SKM-1 treated with dmso at 0.1 percent for 144 hours (cell line): ENCODE data around the gene CAMK2B.

Source experiments
- DNase-seq: peaks from one replicate; lab custom pipeline; 2025; ENCODE audit not compliant: unreplicated experiment; lab: John Stamatoyannopoulos, UW

Gene CAMK2B

DNA sequence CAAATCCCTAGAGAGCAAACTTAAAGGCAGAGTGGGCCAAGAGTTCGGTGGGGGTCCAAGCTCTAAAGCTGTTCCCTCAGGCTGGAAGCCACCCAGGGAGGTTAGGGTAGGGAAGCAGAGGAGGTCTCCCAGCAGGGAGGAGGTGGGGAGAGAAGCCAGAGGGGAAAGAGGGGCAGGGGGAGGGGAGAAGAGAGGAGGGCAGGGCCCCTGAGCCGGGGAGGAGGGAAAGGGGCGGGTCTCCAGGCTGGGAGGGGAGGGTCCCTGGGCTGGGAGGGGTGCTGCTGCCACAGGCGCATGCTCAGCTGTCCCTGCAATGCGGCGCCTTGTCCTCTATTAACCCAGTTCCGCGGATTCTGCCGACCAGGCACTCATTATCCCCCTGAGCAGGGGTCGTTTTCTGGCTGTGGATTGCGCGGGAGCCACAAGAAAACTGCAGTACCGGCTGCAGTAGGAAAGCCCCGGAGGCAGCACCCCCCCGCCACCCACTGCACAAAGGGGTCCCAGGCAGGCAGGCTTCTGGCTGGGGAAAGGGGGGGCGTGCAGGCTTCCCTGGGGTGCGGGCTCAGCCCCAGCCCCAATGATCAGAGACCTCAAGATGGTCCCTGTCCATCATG, 49.3 kb downstream of the CAMK2B start:
- DNase-seq, result no peak

DNA sequence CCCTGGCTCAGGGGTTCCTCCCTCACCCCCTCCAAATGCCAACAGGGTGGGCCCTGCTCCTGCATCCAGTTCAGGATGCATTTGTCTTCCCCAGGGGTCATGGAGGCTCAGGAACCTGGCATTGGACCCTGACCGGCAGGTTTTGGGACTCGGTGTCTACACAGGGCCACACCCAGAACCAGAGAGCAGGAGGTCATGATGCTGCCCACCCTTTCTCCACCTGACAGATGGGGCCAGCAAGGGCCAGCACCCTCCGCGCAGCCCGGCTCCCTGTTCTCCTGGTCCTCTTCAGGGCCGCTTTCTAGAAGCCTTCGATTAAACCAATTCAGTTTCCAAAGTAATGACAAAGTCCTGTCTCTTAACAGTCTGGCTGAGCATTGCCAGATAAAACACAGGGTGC, 50.2 kb downstream of the CAMK2B start:
- DNase-seq, result no peak

DNA sequence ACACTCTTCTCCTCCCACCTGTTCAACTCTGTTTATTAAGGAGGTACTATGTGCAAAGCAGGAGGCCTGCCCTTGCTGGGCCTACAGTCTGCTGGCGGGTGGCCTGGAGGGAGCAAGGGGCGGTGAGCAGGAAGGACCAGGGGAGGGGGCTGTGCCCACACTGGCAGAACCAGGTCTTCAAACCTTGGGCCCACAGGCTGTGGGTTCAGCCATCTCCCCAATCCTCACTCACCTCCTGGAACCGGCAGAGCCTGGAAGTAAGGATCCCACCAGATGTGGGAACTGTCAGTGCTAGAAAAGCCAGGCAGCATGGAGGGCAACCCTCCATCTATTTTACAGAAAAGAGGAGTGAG, 50.8 kb downstream of the CAMK2B start:
- DNase-seq, result no peak

DNA sequence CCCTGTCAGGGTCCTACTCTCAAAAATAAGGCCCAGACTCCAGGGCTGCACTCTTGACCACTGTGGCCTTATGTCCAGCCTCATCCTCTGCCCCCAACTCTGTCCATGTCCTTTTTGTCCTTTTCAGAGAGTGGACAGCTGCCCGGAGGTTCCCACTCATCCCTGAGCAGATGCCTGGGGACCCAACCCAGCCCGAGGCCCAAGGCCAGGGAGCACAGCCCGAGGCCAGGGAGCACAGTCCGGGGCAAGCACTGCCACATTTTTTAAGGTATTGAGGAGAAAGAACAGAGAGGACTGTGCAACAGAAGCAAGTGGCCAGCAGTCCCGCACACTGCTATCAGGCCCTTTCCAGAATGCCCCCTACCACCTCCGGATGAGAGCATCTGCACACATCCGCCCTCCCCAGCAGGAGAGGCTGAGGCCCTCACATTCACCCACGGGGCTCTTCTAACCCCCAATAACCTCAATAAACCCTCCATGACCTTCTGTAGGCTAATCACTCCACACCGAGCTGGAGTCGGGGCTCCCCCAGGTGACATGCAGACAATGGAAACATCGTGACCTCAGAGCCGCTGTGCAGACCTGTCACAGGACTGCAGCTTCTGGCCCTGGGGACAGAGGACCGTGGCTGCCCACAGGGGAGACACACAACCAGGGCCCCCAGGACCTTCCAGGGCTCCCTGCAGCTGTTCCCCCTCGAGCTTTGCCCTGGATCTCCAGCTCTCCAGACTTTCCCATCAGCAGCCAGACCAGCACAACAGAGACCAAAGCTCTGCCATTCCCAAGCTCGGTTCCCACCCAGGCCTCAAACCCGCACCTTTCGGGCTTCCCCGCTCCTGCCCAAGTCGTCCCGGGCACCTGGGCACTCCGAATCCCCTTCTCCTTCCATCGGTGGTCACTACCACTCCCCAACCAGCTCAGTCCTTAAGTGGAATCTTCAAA, 51.4 kb downstream of the CAMK2B start:
- DNase-seq, result no peak

DNA sequence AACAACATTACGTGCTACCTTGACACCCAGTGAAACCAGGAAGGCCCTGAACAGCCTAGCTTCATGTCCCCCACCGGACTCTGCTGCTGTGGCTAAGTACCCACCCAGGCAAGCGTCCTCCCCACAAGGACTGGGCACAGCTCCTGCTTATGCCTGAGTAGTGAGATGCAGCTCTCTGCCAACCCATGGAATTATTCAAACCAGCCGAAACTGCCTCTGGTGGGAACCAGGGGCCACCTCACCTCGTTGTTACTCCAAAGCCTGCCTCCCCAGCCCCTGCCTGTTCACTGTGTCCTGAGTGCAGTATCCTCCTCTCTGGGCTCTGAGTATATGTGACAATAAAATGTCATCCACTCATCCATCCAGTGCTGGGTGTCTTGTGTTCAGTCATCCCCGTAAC, 52.4 kb downstream of the CAMK2B start:
- DNase-seq, result no peak

DNA sequence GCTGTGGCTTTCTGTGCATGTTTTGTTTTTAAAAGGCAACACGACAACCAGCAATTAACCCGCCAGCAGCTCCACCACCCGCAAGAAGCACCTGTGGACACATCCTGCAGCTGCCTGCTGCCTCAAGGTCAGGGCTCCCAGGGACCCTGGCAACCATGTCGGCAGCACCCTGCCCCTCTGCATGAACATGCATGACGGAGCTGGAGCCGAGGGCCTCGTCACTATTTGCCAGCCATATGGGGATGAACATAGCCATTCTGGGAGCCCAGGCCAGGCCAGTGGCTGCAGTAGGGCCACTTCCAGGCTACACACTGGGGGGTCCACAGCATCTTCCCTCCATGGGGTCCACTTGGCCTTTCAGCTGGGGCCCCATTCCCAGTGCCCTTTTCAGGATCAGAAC, 52.9 kb downstream of the CAMK2B start:
- DNase-seq, result no peak

DNA sequence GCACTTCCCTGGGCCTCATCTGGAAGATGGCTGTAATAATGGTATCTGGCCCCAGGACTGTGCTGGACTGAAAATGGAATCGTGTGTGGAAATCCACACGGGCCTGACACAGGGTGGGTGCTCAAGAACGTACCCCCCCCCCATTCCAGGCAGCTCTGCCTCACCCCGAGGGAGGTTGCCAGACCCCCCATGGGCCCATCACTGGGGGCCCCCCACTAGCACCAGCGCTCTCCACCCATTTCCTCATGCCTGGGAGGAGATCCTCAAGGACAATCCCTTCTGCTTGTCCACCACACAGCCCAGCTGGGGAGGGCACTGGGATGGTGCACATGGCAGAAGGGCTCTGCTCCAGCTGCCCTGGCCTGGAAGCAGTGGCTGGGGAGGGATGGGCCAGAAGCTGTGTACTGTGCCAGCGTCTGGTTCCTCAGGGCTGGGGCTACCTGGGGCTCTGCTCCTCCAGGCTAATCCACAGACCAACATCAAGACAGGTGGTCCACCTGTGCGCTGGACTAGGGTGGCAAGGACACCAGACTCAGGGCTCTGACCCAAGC, 55.4 kb downstream of the CAMK2B start:
- no peak for DNase-seq

DNA sequence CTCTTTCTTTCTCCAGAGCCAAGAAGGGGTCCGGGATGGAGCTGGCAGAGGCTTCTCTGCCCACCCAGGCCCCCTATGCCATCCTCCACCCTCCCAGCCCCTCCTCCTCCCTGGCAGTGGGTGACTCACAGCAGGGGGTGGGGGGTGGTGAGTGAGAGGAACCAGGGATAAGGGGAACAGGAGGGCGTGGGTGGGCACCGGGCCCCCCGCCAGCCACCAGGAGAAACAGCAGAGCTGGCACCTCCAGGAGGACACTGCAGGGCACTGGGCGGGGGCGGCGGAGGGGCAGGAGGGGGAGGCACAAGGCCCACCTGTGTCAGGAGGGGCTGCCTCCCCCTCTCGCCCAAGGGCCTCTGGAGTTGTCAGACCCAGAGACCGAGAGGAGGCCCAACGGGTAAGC, 56.0 kb downstream of the CAMK2B start:
- no peak for DNase-seq

DNA sequence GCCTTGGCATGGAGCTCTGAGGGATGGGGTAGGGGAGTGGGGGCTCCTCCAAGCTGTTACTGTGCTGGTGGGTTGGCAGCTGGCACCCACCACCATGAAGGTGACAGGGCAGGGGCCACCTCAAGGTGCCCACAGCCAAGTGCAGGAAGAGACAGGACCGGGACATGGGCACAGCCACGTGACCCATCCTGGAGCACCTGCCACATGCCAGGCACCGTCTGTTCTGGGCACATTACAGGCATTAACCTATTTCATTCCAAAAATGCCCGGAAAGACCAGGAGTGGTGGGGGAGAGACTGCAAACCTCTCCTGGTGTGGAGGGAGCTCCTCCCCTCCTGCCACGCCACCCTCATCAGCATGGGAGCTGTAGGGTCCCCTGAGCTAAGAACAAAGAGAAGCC, 56.7 kb downstream of the CAMK2B start:
- DNase-seq, result no peak

DNA sequence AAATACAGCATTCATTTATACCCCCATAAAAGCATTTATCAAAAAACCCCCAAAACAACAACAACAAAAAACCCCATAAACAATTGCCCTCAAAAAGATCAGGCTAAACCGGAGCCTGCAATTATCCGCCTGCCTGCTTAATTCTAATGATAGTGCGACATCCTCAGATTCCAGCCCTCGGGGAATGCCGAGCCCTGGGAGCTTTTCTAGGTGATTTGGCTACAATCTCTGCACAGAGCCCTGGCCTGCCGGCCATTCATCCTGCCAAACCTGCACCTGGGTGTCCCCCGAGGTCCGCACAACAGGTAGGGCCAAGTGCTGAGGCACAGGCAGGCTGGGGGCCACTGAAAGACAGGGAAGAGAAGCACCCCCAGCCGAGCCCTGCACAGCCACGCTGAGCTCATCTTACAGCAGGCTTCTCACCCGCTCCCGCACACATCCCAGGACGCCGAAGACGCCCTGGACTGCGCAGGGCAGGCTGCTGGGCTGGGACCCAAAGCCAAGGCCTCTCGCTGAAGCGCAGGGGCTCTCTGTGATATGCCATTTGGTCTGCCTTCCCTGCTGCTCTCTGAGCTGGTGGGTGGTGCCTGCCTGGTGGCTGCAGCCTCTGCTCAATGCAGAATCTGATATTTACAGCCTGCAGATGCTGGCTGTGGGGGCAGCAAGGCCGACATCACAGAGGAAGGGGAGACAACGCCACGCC, 57.5 kb downstream of the CAMK2B start:
- DNase-seq, result no peak

DNA sequence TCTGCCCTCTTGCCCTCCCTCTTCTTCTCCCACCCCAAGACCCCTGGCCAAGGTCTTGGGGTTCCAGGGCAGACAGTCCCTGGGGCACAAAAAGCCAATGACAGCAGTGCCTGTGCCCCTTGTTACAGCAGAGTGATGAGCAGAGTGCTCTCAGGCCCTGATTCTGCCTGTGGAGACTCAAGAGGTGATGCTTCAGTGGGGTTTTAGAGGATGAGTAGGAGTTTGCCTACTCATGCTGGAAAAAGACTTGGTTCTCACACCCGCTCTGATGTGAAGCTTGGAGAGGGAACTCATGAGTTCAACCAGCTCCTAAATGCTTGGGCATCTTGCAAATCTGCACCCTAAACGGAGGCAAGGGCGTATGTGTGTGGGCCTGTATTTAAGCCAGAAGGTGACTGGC, 58.2 kb downstream of the CAMK2B start:
- DNase-seq, result no peak

DNA sequence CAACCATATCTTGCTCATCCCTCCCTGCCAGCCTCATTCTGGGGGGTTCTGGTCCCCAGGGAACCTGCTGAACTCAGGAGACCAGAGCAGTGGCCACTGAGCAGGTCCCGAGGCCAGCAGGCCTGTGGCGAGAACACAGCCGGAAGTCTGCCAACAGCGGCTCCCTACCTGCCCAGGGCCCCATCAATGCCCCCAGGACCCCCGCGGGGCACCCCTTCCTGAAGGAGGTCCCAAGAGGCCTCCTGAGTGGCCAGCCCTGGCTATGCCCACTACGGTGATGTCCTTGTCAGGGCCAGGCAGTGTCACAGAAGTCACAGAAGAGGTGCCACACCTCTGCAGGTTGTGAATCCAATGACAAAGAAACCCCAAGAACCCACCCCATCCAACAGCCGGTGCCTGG, 58.9 kb downstream of the CAMK2B start:
- no peak for DNase-seq

DNA sequence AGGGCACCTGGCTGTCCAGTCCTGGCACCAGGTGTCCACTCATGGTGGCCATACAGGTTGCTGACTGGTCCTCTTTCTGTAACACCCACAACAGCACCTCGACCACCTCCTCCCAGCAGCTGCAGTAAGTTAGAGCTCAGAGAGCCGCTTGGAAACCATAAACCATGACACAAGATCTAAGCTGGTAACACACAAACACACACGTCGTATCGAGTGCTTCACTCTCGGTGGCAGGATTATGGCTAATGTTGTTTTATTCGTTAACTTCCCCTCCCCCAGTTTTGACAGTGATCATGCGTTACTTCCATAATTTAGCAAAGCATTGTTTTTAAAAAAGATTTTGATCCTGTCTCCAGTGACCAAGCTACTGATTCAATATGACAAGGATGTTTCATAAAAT, 59.7 kb downstream of the CAMK2B start:
- no peak for DNase-seq

DNA sequence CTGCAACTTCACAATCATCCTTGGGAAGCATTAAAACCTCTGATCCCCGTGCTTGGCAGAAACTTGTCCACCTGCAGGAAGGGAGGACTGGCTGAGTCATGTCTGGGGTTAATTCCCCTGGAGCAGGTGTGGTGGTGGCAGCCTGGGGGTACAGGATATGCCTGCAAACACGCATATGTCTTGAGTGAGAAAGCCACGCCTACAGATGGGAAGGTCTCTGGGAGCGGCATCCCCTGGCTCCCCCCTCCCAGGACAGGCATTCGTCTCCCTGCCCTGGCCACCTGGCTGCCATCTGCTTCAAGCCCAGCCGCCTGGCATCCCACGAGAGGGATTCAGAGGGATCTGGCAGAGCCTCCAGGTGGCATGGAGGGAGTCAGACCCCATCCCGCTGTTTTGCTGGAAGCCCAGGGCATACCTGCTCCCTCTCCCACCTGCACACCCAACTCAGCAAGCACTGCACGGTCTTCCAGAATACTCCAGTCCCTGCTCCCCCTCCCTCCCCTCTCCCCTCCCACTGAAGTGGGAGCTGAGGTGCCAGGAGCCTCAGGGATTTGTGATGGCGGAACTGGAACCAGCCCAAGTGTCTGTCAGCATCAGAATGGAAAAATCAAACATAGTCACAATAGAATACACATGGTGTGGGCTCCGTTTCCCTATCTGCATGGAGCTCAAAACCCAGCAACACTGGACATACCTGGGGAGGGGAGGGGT, 61.0 kb downstream of the CAMK2B start:
- DNase-seq, result no peak

DNA sequence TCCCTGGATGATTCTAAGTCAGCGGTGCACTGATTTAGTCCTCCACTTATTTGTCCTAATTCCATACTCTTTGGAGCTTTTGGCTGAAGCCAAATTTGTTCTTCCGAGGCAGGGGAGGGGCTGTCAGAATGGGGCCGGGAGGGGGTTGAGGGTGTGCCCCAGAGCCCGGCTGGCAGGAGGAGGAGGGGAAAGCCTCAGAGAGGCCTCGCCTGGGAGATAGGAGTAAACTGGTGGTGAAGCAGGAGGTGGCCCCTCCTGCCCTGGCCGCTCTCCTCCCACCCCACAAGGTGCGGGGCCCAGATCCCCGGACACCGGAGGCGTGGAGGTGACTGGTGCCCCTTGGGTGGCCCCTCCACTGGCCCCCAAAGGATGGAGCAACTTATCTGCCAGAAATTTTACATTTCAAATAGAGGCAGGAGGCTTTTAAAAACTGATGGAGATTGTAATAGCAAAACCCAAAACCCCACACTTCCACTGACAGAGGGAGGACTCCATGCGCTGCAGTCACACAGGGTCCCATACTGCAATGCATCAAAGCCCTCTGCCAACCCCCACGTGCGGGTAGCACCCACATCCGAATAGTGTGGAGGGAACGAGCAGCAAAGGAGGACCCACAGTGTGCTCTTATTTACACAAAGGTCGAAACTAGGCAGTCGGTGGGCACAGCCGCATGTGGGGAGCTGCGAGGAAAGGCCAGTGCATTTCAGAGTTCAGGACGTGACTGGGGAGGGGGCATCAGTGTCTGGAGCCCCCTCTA, 61.9 kb downstream of the CAMK2B start:
- DNase-seq, result no peak

DNA sequence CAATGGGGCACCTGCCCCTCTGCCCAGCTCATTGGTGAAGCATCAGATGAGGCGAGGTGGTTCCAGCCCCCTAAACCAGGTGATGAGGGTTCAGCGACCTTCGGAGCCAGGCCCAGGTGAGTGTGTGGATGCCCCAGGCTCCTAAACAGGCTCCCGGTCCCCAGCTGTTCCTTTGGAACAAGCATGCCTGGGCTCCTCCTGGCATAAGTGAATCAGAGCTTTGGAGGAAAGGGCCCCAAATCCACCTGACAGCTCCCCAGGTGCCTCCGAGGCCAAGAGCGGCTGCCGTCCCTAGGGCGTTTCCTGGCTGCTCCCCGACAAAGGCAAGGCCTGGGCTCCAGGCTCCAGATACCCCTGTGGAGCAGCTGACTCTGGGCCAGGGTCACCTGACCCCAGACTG, 63.4 kb downstream of the CAMK2B start:
- DNase-seq, result no peak

DNA sequence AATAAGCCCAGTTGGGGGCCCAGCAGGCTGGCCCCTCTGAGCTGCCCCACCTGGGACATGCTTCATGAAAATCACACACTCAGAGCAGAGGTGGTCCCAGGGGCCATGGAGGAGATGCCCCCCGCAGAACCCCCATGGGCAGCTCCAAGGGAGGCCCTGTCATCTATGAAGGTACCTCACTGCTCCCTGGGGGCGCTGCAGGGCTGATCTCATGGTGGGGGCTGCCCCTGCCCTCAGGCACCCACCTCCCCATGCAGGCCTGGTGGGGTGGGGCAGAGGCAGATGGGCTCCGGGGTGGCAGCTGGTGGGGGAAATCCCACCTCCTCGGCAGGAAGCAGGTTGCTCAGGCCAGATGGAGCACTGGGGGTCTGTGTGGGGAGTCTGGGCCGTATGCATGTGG, 64.2 kb downstream of the CAMK2B start:
- no peak for DNase-seq

DNA sequence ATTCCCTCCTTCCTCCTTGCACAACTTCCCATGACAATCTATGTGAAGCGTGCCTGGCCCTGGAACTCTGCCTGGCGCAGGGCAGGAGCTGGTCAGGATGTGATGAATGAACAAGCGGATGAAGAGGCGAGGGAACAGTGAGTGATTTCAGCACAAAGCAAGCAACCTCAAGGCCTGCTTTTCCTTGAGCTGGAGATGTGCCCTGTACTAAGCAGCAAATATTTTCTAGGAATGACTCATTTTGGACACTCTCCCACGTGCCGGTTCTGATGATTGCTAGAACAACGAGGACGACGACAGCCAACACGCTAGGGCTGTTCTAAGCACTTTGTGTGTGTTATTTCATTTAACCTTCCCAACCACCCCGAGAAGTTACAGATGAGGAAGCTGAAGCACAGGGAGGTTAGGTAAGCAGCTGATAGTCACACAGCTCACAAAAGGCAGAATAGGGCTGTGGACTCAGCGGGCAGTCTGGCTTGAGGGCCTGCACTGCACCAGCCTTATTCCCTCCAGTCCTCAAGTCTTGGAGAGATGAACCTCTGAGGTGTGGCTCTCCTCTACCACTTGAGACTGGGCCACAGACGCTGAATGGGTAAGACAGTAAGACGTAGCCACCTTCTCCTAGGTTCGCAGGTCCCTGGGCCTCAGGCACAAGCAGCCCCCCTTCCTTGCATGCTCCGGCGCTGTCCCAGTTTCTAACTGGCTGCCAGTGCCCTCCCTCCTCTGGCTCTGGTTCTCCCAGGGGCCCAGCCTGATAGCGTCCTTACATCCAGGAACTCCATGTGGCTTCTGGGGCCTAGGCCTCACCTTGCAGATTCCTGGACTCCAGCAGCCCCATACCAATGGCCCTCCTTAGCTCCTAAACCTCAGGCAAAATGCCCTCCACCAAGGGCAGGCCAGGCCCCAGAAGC, 65.6 kb downstream of the CAMK2B start:
- DNase-seq, result no peak

DNA sequence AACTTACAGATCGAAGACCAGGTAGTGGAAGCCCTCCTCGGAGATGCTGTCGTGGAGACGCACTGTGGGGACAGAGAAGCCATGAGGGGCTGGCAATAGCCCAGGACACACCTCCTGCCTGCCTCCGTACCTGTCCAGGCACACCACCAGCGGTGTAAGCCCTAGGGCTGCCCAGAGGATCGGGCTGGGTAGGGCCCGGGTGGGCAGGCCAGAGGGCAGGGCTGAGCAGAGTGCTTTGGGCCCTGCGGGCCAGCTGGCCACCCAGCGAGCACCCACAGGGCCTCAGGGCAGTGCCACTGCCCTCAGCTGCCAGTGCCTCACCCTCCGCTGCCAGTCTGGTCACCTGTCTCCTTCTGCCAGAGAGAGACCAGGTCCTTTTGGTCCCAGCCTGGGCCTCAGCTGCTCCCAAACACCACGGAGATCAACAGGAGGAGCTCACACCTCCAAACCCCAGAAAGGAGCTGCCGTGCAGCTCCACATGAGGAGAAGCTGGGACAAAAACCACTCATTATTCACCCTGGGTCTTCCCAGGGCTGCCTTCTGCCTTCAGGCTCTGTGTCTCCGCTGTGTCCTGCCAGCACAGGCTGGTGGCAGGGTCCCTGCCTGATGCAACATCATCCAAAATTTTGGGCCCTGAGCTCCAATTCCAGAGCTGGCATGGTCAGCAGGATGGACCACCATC, 66.4 kb downstream of the CAMK2B start:
- no peak for DNase-seq
